ENCODE results near the gene SERPINE2. TPM values are rescaled to one million over a fixed set of nuclear protein-coding genes. Genes with fewer than 3 reads are reported as not detected.

The SERPINE2 gene, protein sequence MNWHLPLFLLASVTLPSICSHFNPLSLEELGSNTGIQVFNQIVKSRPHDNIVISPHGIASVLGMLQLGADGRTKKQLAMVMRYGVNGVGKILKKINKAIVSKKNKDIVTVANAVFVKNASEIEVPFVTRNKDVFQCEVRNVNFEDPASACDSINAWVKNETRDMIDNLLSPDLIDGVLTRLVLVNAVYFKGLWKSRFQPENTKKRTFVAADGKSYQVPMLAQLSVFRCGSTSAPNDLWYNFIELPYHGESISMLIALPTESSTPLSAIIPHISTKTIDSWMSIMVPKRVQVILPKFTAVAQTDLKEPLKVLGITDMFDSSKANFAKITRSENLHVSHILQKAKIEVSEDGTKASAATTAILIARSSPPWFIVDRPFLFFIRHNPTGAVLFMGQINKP
- 10 to 100 TPM in 2 of 4 donors, 1 to 10 TPM in 2; 7.0 to 16.5 (median 10.0) TPM for total RNA-seq

DNA sequence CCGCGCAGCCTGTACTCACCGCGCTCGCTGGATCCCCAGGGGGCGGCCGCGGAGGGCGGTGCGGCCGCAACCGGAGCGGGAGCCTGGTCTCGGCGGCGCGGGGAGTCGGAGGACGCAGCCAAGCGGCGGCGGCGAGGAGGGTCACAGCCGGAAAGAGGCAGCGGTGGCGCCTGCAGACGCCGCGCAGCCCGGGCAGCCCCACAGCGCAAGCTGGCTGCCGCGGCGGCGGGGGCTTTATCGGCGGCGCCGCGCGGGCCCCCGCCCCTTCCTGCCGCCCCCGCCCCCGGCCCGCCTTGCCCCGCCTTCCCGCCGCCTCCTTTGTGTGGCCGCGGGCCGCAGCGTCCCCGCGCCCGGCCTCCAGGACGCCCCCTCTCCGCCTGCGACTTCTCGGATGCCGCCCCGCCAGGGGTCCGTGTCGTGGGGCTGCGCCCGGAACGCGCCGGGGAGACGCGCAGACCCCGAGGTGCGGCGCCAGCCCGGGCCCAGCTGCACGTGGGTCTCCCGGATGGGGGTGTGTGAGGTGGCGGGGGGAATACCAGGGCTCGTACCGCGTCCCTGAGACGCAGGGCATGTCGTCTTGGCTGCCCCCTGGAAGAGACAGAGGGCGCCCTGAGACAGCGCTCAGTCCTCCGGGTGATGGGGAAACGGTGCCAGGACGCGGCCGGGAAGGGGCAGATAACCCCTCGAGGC, at the start of gene SERPINE2:
TSS of gene SERPINE2 (minus strand) at position 207 of the 690 bp plus-strand sequence. CDS start 37,386 bp downstream, outside the sequence.
- Histone ChIP-seq H3K4me3 (peak within 1 kb of the TSS; percentile 62), H3K27me3 (peaks cover 44% of the 10 kb centered on the region), H3K4me1 (peaks cover 21% of the 10 kb centered on the region), H3K9me3 (no peaks in the 10 kb centered on the region), H3K36me3 (no peaks in the 10 kb centered on the region), H3K27ac (no peak within 1 kb of the TSS)
- no peak for TF ChIP-seq EP300 (IDR thresholded peaks at IDR 0.05)
- TF ChIP-seq POLR2A (IDR thresholded peaks at IDR 0.05), result no peak
- TF ChIP-seq POLR2AphosphoS5 (IDR thresholded peaks at IDR 0.05), result no peak
- TF ChIP-seq, protein P1, sequence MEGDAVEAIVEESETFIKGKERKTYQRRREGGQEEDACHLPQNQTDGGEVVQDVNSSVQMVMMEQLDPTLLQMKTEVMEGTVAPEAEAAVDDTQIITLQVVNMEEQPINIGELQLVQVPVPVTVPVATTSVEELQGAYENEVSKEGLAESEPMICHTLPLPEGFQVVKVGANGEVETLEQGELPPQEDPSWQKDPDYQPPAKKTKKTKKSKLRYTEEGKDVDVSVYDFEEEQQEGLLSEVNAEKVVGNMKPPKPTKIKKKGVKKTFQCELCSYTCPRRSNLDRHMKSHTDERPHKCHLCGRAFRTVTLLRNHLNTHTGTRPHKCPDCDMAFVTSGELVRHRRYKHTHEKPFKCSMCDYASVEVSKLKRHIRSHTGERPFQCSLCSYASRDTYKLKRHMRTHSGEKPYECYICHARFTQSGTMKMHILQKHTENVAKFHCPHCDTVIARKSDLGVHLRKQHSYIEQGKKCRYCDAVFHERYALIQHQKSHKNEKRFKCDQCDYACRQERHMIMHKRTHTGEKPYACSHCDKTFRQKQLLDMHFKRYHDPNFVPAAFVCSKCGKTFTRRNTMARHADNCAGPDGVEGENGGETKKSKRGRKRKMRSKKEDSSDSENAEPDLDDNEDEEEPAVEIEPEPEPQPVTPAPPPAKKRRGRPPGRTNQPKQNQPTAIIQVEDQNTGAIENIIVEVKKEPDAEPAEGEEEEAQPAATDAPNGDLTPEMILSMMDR (IDR thresholded peaks at IDR 0.05), result no peak
- peak in 1 of 2 donors; percentile 70 for DNase-seq (ENCODE audit: low spot score in 2 of 2)
- 3% methylated on average over 7 of the region's 91 CpGs for WGBS

DNA sequence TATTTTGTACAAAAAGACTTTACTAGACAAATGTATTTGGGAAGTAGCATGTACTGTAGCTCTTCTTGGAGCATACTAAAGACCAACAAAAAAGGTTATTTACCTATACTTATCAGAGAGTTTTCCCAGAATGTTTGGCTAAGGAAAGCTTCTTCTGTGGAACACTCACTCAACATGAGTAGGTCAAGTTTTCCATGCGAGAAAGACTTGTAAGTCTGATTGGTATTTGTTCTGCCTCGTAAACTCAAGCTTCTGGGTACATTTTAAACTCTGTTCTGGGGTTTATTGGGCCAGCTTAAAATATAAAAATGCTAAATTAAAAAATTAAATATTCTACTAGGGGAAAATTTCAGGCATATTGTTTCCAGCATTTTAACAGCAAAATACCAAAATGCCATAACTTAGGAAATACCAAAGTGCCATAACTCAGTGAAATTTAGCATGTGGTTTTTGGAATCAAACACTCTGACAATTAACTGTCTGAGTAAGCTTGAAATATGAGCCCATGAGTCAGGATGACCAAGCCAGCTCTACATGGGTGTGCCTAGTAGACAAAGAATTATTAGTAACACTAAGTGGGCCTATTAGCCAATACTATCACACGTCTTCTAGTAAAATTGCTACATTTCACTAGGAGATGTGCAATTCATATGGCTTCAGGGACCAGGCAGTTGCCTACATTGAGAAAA, 47.3 kb upstream of the SERPINE2 start:
- no peak for DNase-seq (ENCODE audit: low spot score in 2 of 2)
- TF ChIP-seq, protein P1 (IDR thresholded peaks at IDR 0.05), result no peak
- peak in 2 of 3 donors; percentile 47 to 48 for TF ChIP-seq POLR2AphosphoS5 (IDR thresholded peaks at IDR 0.05)
- 57% methylated on average over 3 of the region's 3 CpGs for WGBS
- H3K27ac ChIP-seq, result peak overlapping the region; percentile 75
- H3K4me1 ChIP-seq, result peaks cover 10% of the 10 kb centered on the region
- no peaks in the 10 kb centered on the region for H3K36me3 ChIP-seq
- no peaks in the 10 kb centered on the region for H3K27me3 ChIP-seq
- no peak overlapping the region for H3K4me3 ChIP-seq
- H3K9me3 ChIP-seq, result no peaks in the 10 kb centered on the region

DNA sequence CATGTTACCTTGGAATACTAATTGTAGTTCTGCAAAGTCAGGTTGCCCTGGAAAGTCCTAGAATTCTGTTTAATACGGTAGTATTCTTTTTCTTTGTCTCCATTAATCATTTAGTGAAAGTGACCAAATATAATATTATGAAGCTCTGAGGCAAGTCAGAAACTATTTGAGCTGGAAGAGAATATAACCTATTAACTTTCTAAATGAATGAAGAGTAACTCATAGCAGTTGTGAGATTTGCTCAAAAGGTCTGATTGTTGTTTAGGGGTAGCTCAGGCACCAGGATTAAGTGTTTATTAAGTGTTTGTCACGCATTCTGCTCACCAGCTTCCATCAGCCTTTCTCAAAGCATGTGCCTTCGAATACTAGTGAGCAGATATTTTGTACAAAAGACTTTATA, 46.7 kb upstream of the SERPINE2 start:
- Histone ChIP-seq H3K4me1 (peaks cover 10% of the 10 kb centered on the region), H3K36me3 (no peaks in the 10 kb centered on the region), H3K27ac (peak overlapping the region; percentile 75), H3K27me3 (no peaks in the 10 kb centered on the region), H3K9me3 (no peaks in the 10 kb centered on the region), H3K4me3 (no peak overlapping the region)
- 77% methylated on average over 3 of the region's 3 CpGs for WGBS
- TF ChIP-seq, protein P1 (IDR thresholded peaks at IDR 0.05), result no peak
- TF ChIP-seq POLR2AphosphoS5 (IDR thresholded peaks at IDR 0.05) (no peak), POLR2A (IDR thresholded peaks at IDR 0.05) (no peak), EP300 (IDR thresholded peaks at IDR 0.05) (no peak)
- no peak for DNase-seq (ENCODE audit: low spot score in 2 of 2)

DNA sequence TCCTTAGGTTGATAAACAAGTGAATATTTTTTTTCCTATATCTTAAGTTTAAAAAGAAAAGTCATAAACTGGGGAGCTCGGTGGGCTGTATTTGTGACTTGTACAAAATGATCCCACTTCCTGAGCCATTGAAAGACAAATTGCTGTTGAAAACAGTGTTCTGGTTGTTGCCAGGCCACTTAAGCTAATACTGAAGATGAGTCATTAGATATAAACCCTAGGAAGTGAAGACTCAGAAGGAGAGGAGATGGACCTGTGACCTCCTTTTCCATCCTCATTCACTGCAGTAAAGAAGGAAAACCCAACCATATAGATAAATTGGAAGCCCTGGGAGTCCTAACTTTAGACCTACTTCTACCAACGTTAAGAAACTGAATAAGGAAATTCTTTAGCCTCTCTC, 46.2 kb upstream of the SERPINE2 start:
- TF ChIP-seq POLR2AphosphoS5 (IDR thresholded peaks at IDR 0.05) (no peak), EP300 (IDR thresholded peaks at IDR 0.05) (no peak), POLR2A (IDR thresholded peaks at IDR 0.05) (no peak)
- TF ChIP-seq, protein P1 (IDR thresholded peaks at IDR 0.05), result no peak
- peaks cover 10% of the 10 kb centered on the region for H3K4me1 ChIP-seq
- no peak for DNase-seq (ENCODE audit: low spot score in 2 of 2)
- H3K36me3 ChIP-seq, result no peaks in the 10 kb centered on the region
- WGBS, result 70% methylated on average over 2 of the region's 2 CpGs
- H3K27me3 ChIP-seq, result no peaks in the 10 kb centered on the region
- no peaks in the 10 kb centered on the region for H3K9me3 ChIP-seq
- peak overlapping the region; percentile 75 for H3K27ac ChIP-seq
- no peak overlapping the region for H3K4me3 ChIP-seq
